OCI-LY3 (cell line): ENCODE data around the gene TENT5C.

ENCODE experiments used
- EZH2phosphoT487 ChIP-seq: fragments of 200-600 bp; shearing (Covaris generic); IDR thresholded peaks from 2 replicates; pipeline ENCODE4 v1.6.1; 2018; ENCODE audit warnings: antibody characterized with exemption, mixed run types, low read depth
- TF ChIP-seq, protein P1 (sequence below): fragments of 200-600, 300-600 bp; sonication (generic); IDR thresholded peaks from 2 replicates; pipeline ENCODE4 v1.5.1; 2014; ENCODE audit warnings: antibody characterized with exemption, low read length, low read depth

GRCh38 chr1:117646956-117647355, 41.1 kb downstream of the TENT5C start:
- TF ChIP-seq, protein P1, sequence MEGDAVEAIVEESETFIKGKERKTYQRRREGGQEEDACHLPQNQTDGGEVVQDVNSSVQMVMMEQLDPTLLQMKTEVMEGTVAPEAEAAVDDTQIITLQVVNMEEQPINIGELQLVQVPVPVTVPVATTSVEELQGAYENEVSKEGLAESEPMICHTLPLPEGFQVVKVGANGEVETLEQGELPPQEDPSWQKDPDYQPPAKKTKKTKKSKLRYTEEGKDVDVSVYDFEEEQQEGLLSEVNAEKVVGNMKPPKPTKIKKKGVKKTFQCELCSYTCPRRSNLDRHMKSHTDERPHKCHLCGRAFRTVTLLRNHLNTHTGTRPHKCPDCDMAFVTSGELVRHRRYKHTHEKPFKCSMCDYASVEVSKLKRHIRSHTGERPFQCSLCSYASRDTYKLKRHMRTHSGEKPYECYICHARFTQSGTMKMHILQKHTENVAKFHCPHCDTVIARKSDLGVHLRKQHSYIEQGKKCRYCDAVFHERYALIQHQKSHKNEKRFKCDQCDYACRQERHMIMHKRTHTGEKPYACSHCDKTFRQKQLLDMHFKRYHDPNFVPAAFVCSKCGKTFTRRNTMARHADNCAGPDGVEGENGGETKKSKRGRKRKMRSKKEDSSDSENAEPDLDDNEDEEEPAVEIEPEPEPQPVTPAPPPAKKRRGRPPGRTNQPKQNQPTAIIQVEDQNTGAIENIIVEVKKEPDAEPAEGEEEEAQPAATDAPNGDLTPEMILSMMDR, result no peak
- no peak for TF ChIP-seq EZH2phosphoT487
